Gastroesophageal sphincter (tissue), 3 donors: ENCODE measurements around the gene CLASP1.

Experiments used
- EP300 ChIP-seq: sonication (generic); formaldehyde crosslinking; IDR thresholded peaks from one replicate; pipeline ENCODE4 v1.6.1; 2017; ENCODE audit warnings: antibody characterized with exemption, mild to moderate bottlenecking
- POLR2A ChIP-seq, 2 donors: fragments of 450-650 bp; IDR thresholded peaks; one replicate each; pipeline ENCODE4 v1.6.1; 2017; ENCODE audit warnings: antibody characterized with exemption in 2 of 2, mild to moderate bottlenecking in 2 of 2, moderate library complexity in 1 of 2
- POLR2AphosphoS5 ChIP-seq: sonication (generic); formaldehyde crosslinking; IDR thresholded peaks from one replicate; pipeline ENCODE4 v1.6.1; 2017; ENCODE audit warnings: antibody characterized with exemption
- TF ChIP-seq, protein P1 (sequence below), 4 experiments: fragments of 200-600 bp in 2 of 4; fragments of 450-650 bp in 2 of 4; sonication (generic) in 1 of 4; IDR thresholded peaks; one replicate each; pipeline ENCODE4 v1.5.1; 2017 to 2019; ENCODE audit warnings: antibody characterized with exemption in 4 of 4, mild to moderate bottlenecking in 2 of 4, moderate library complexity in 2 of 4

DNA sequence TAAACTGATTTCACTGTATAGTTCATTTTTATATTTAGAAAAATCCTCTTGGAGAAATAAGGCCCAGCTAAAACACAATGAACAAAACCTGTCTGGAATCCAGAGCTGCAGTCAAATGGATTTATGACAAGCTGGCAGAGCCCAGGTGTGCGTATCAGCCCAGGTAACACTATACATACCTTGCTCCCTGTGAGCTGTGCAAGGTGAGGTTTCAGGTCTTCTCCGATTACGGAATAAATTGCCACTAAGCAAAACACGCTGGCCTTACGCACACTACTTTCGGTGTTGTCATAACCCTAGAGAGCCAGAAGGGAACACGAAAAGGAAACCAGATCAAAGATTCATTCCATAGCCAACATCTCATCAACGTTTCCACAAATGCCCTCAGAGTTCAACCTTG lies 302.4 kb downstream of the CLASP1 start:
- TF ChIP-seq, protein P1, sequence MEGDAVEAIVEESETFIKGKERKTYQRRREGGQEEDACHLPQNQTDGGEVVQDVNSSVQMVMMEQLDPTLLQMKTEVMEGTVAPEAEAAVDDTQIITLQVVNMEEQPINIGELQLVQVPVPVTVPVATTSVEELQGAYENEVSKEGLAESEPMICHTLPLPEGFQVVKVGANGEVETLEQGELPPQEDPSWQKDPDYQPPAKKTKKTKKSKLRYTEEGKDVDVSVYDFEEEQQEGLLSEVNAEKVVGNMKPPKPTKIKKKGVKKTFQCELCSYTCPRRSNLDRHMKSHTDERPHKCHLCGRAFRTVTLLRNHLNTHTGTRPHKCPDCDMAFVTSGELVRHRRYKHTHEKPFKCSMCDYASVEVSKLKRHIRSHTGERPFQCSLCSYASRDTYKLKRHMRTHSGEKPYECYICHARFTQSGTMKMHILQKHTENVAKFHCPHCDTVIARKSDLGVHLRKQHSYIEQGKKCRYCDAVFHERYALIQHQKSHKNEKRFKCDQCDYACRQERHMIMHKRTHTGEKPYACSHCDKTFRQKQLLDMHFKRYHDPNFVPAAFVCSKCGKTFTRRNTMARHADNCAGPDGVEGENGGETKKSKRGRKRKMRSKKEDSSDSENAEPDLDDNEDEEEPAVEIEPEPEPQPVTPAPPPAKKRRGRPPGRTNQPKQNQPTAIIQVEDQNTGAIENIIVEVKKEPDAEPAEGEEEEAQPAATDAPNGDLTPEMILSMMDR (IDR thresholded peaks at IDR 0.05): no peak
- no peak for TF ChIP-seq POLR2A (IDR thresholded peaks at IDR 0.05)
- TF ChIP-seq POLR2AphosphoS5: no peak
- no peak for TF ChIP-seq EP300
